H1 (cell line): ENCODE data around the gene RNF151. TPM values are rescaled to one million over a fixed set of nuclear protein-coding genes. Genes with fewer than 3 reads are reported as not detected.

Experiments
- CTCF ChIA-PET: fragments of 300-600 bp; sonication (Branson Sonifier 250); formaldehyde crosslinking; loops from one replicate; lab custom pipeline; 2021; ENCODE audit not compliant: partially characterized antibody; lab: Charles Lee
- POLR2A ChIA-PET: fragments of 300-600 bp; sonication (Branson Sonifier 250); formaldehyde crosslinking; loops from one replicate; lab custom pipeline; 2021; ENCODE audit warnings: inconsistent platforms; ENCODE audit not compliant: partially characterized antibody; lab: Charles Lee
- DNase-seq, 2 experiments: peaks; one replicate each; pipeline versions ENCODE4 v3.0.0 to v3.0.0-alpha.2; 2010 to 2022; ENCODE audit warnings: low spot score in 2 of 2, low read depth in 1 of 2, mixed read lengths in 1 of 2
- FAIRE-seq: peaks from 2 replicates; lab custom pipeline; 2011; peaks lifted over from hg19 to GRCh38; lab: Jason Lieb, UNC
- H2AFZ ChIP-seq: 2 replicates; pipeline ENCODE4 v1.8.1; 2012; ENCODE audit warnings: low read length, inconsistent platforms
- H2AK5ac ChIP-seq: 2 replicates; pipeline ENCODE4 v1.6.1; 2013; ENCODE audit warnings: low read depth, low read length
- H2BK120ac ChIP-seq: replicated peaks from 2 replicates; pipeline ENCODE3; 2013; ENCODE audit warnings: low read depth, low read length, inconsistent platforms
- H2BK12ac ChIP-seq: 2 replicates; pipeline ENCODE4 v1.6.1; 2013; ENCODE audit warnings: low read depth, low read length
- H2BK15ac ChIP-seq: 2 replicates; pipeline ENCODE4 v1.6.1; 2013; ENCODE audit warnings: low read length
- H2BK20ac ChIP-seq: 2 replicates; pipeline ENCODE4 v1.6.1; 2013; ENCODE audit warnings: low read length
- H2BK5ac ChIP-seq: 2 replicates; pipeline ENCODE4 v1.6.1; 2013; ENCODE audit warnings: low read depth, low read length
- H3K14ac ChIP-seq: 2 replicates; pipeline ENCODE4 v1.6.1; 2013; ENCODE audit warnings: inconsistent platforms; ENCODE audit not compliant: insufficient read length
- H3K18ac ChIP-seq: 2 replicates; pipeline ENCODE4 v1.6.1; 2013; ENCODE audit warnings: low read length; ENCODE audit errors: extremely low read depth
- H3K23ac ChIP-seq: 2 replicates; pipeline ENCODE4 v1.6.1; 2013; ENCODE audit warnings: inconsistent platforms; ENCODE audit not compliant: insufficient read length
- H3K23me2 ChIP-seq: 2 replicates; pipeline ENCODE4 v1.6.1; 2013; ENCODE audit warnings: low read depth, low read length
- H3K27ac ChIP-seq: 2 replicates; pipeline ENCODE4 v1.6.1; 2011; ENCODE audit warnings: low read depth, low read length, inconsistent platforms
- H3K27me3 ChIP-seq, 4 experiments: replicated peaks in 1 of 4; 1 replicate in 1 of 4; 2 replicates in 3 of 4; pipeline versions ENCODE4 v1.6.1 to v1.8.1; 2011 to 2013; ENCODE audit warnings: low read length in 3 of 4, mild to moderate bottlenecking in 3 of 4, inconsistent platforms in 2 of 4, mixed read lengths in 2 of 4, moderate library complexity in 1 of 4; ENCODE audit not compliant: control insufficient read depth in 3 of 4, insufficient read depth in 3 of 4; ENCODE audit errors: extremely low read depth in 1 of 4
- H3K36me3 ChIP-seq, 4 experiments: 2 replicates each; pipeline versions ENCODE4 v1.6.1 to v1.8.1; 2011 to 2013; ENCODE audit warnings: mild to moderate bottlenecking in 4 of 4, low read length in 3 of 4, moderate library complexity in 2 of 4, control low read depth in 1 of 4, inconsistent platforms in 1 of 4; ENCODE audit not compliant: insufficient read depth in 4 of 4, control insufficient read depth in 2 of 4
- H3K4ac ChIP-seq: replicated peaks from 2 replicates; pipeline ENCODE3; 2013; ENCODE audit warnings: low read length, low read depth, mixed read lengths, inconsistent platforms; ENCODE audit not compliant: insufficient read length
- H3K4me1 ChIP-seq, 4 experiments: replicated peaks in 1 of 4; 1 replicate in 1 of 4; 2 replicates in 3 of 4; pipeline versions ENCODE4 v1.6.1 to v1.8.1; 2011 to 2013; ENCODE audit warnings: low read length in 3 of 4, inconsistent platforms in 2 of 4, mixed read lengths in 1 of 4; ENCODE audit not compliant: insufficient read depth in 4 of 4, control insufficient read depth in 3 of 4
- H3K4me2 ChIP-seq, 2 experiments: 2 replicates each; pipeline versions ENCODE4 v1.6.1 to v1.8.1; 2011 to 2013; ENCODE audit warnings: low read depth in 2 of 2, low read length in 2 of 2, control low read depth in 1 of 2, inconsistent platforms in 1 of 2, mild to moderate bottlenecking in 1 of 2; ENCODE audit not compliant: insufficient read depth in 1 of 2
- H3K4me3 ChIP-seq, 4 experiments: fragments of 200-600, 300-600 bp in 1 of 4; sonication (generic), shearing (Covaris generic), sonication (Bioruptor Twin) in 1 of 4; 2 replicates each; pipeline versions ENCODE4 v1.5.1 to v1.8.1; 2011 to 2016; ENCODE audit warnings: low read length in 4 of 4, low read depth in 3 of 4, control low read depth in 2 of 4, inconsistent platforms in 2 of 4, mild to moderate bottlenecking in 2 of 4, mixed read lengths in 1 of 4, moderate library complexity in 1 of 4; ENCODE audit not compliant: insufficient read depth in 2 of 4; ENCODE audit errors: extremely low read depth in 1 of 4
- H3K56ac ChIP-seq: replicated peaks from 2 replicates; pipeline ENCODE3; 2013; ENCODE audit warnings: low read depth, mild to moderate bottlenecking, mixed read lengths, low read length, inconsistent platforms; ENCODE audit not compliant: insufficient read length
- H3K79me1 ChIP-seq: 2 replicates; pipeline ENCODE4 v1.6.1; 2013; ENCODE audit warnings: low read depth, low read length, control low read depth
- H3K79me2 ChIP-seq, 2 experiments: 2 replicates each; pipeline versions ENCODE4 v1.6.1 to v1.8.1; 2012 to 2013; ENCODE audit warnings: low read length in 2 of 2, mild to moderate bottlenecking in 2 of 2, inconsistent platforms in 1 of 2; ENCODE audit not compliant: insufficient read depth in 2 of 2, control insufficient read depth in 1 of 2
- H3K9ac ChIP-seq, 4 experiments: replicated peaks in 1 of 4; 1 replicate in 1 of 4; 2 replicates in 3 of 4; pipeline versions ENCODE4 v1.6.1 to v1.8.1; 2011 to 2013; ENCODE audit warnings: low read depth in 3 of 4, low read length in 3 of 4, control low read depth in 2 of 4, mild to moderate bottlenecking in 2 of 4, moderate library complexity in 2 of 4, inconsistent platforms in 1 of 4; ENCODE audit errors: extremely low read depth in 1 of 4
- H3K9me3 ChIP-seq, 2 experiments: 2 replicates each; pipeline versions ENCODE4 v1.6.1 to v1.8.1; 2012 to 2013; ENCODE audit warnings: mild to moderate bottlenecking in 2 of 2, moderate library complexity in 2 of 2, control low read depth in 1 of 2, inconsistent platforms in 1 of 2, low read depth in 1 of 2, low read length in 1 of 2, mixed read lengths in 1 of 2; ENCODE audit not compliant: insufficient read depth in 2 of 2
- H4K20me1 ChIP-seq, 2 experiments: replicated peaks in 1 of 2; 2 replicates each; pipeline versions ENCODE3 to v1.8.1; 2011 to 2013; ENCODE audit warnings: inconsistent platforms in 2 of 2, low read length in 2 of 2, mild to moderate bottlenecking in 1 of 2; ENCODE audit not compliant: insufficient read depth in 2 of 2, control insufficient read depth in 1 of 2
- H4K5ac ChIP-seq: 2 replicates; pipeline ENCODE4 v1.6.1; 2013; ENCODE audit warnings: low read length, low read depth, mixed read lengths, inconsistent platforms; ENCODE audit not compliant: insufficient read length
- H4K8ac ChIP-seq: 2 replicates; pipeline ENCODE4 v1.8.0; 2013; ENCODE audit warnings: mild to moderate bottlenecking, moderate library complexity, low read length, inconsistent platforms; ENCODE audit not compliant: insufficient read depth; ENCODE audit errors: extremely low read depth
- H4K91ac ChIP-seq: replicated peaks from 2 replicates; pipeline ENCODE3; 2013; ENCODE audit warnings: low read length, mixed read lengths, inconsistent platforms; ENCODE audit not compliant: insufficient read length
- EGR1 ChIP-seq: IDR thresholded peaks from 2 replicates; pipeline ENCODE4 v1.6.1; 2011; ENCODE audit warnings: low read depth, low read length, borderline replicate concordance
- EP300 ChIP-seq, 2 experiments: IDR thresholded peaks; 1 replicate in 1 of 2; 2 replicates in 1 of 2; pipeline ENCODE4 v1.6.1; 2011 to 2012; ENCODE audit warnings: low read depth in 2 of 2, low read length in 2 of 2, mild to moderate bottlenecking in 2 of 2, borderline replicate concordance in 1 of 2, inconsistent platforms in 1 of 2, moderate library complexity in 1 of 2
- GABPA ChIP-seq: IDR thresholded peaks from 2 replicates; pipeline ENCODE4 v1.6.1; 2011; ENCODE audit warnings: mild to moderate bottlenecking, low read length, moderate library complexity, borderline replicate concordance; ENCODE audit not compliant: insufficient read depth
- MAX ChIP-seq: IDR thresholded peaks from 2 replicates; pipeline ENCODE4 v1.6.1; 2012; ENCODE audit warnings: inconsistent platforms
- RAD21 ChIP-seq, 2 experiments: IDR thresholded peaks in 1 of 2; conservative IDR thresholded peaks in 1 of 2; 2 replicates each; pipeline ENCODE4 v1.6.1; 2011; ENCODE audit warnings: low read depth in 2 of 2, low read length in 2 of 2, improper control_type of control experiment in 1 of 2, inconsistent platforms in 1 of 2, mild to moderate bottlenecking in 1 of 2, moderate library complexity in 1 of 2
- RBBP5 ChIP-seq: IDR thresholded peaks from 2 replicates; pipeline ENCODE4 v1.7.1; 2012; ENCODE audit warnings: low read depth, mild to moderate bottlenecking, inconsistent platforms, low read length, moderate library complexity, borderline replicate concordance
- SIX5 ChIP-seq: IDR thresholded peaks from 2 replicates; pipeline ENCODE4 v1.6.1; 2011; ENCODE audit warnings: mild to moderate bottlenecking, low read depth, low read length
- SP2 ChIP-seq: IDR thresholded peaks from 2 replicates; pipeline ENCODE4 v1.6.1; 2012; ENCODE audit warnings: mild to moderate bottlenecking, low read length, inconsistent platforms
- TAF1 ChIP-seq: IDR thresholded peaks from 2 replicates; pipeline ENCODE4 v1.6.1; 2011; ENCODE audit warnings: mild to moderate bottlenecking, low read depth, low read length
- WGBS, 2 experiments: shearing (Covaris generic) in 1 of 2; methylation state at CpG; one replicate each; pipeline versions ENCODE4 v1.1.6 to v1.1.7; 2013 to 2015; ENCODE audit warnings: low lambda C conversion rate in 2 of 2, mixed read lengths in 2 of 2, inconsistent platforms in 1 of 2, low coverage in 1 of 2, missing lambda C conversion rate in 1 of 2; ENCODE audit not compliant: insufficient replicate concordance in 2 of 2, insufficient coverage in 1 of 2, insufficient read length in 1 of 2; ENCODE audit errors: extremely low coverage in 1 of 2, missing lambda C conversion rate in 1 of 2; 5-methylcytosine and 5-hydroxymethylcytosine counted together
- polyA plus RNA-seq, 7 experiments: library from polyadenylated mRNA; depleted of rRNA in 3 of 7; stranded (reverse) in 5 of 7; unstranded in 2 of 7; fragments of >200 nt in 5 of 7; fragments of 200-250 nt in 2 of 7; gene quantifications; 1 replicate in 5 of 7; 2 replicates in 1 of 7; 4 replicates in 1 of 7; pipeline versions ENCODE4 v1.2.1 to v1.2.3, GENCODE V29; 2011 to 2013; ENCODE audit warnings: missing spikeins in 2 of 7, mixed read lengths in 2 of 7
- total RNA-seq: library from RNA; stranded (reverse); fragmentation: NEBNext Ultra II Directional; extraction: Animal tissue kit (Norgen Biotek cat#: 25700); gene quantifications from 2 replicates; pipeline ENCODE4 v1.2.1, GENCODE V29; 2021

RNF151 gene
- total and polyA plus RNA-seq, 2 of the 8 experiments (the other 6 are each of a cell fraction or from before 2014, with no cell fraction given) = not detected

GRCh38 chr16:1942047-1942809 is 24.4 kb upstream of the RNF151 start:
- ChIA-PET CTCF (interaction anchor here (0.7 to 6.3 kb wide), 10 partner anchors 10 to 80 kb away, joined by 3 to 62 read pairs (median 8); partner anchors contain the start of genes MEIOB and RPL3L), POLR2A (interaction anchor here (0.9 to 11.7 kb wide), 7 partner anchors 8 to 36 kb away, joined by 3 to 336 read pairs (median 6); partner anchors contain the start of genes NDUFB10, RNF151, RPL3L and RPS2)
- peak overlapping the region in 3 of 4 experiments; percentile 7 to 51 (median 42); a peak in 4 of 7 replicates for H3K9ac ChIP-seq
- no peak overlapping the region for H3K23ac ChIP-seq
- H3K4me2 ChIP-seq = peak overlapping the region; percentile 71 to 89
- H3K79me2 ChIP-seq = no peaks in the 10 kb centered on the region
- no peak overlapping the region for H3K56ac ChIP-seq
- no peak overlapping the region for H2BK12ac ChIP-seq
- no peak overlapping the region for H4K5ac ChIP-seq
- no peak overlapping the region for H2BK20ac ChIP-seq
- no peak overlapping the region for H2AFZ ChIP-seq
- H3K4me3 ChIP-seq = peak overlapping the region; percentile 55 to 87 (median 66)
- H2BK15ac ChIP-seq = 0 out of 2 replicates have a peak overlapping the region, but pooled peaks have one; percentile 29
- H3K18ac ChIP-seq = no peak overlapping the region
- no peak overlapping the region for H2AK5ac ChIP-seq
- 0 out of 2 replicates have a peak overlapping the region, but pooled peaks have one; percentile 21 for H4K8ac ChIP-seq
- H3K4ac ChIP-seq = no peak overlapping the region
- no peak overlapping the region for H2BK120ac ChIP-seq
- H4K20me1 ChIP-seq = peaks cover 0 to 4% of the 10 kb centered on the region in 2 experiments
- 53% methylated on average over 14 of the region's 17 CpGs; no CpG with 5 or more reads in 1 of the 2 experiments for WGBS, 2 experiments
- FAIRE-seq (no peak), DNase-seq (no peak)
- H3K4me1 ChIP-seq = peaks cover 0 to 11% (median 6%) of the 10 kb centered on the region in 4 experiments; a peak in 5 of 7 replicates
- no peak overlapping the region for H2BK5ac ChIP-seq
- H3K36me3 ChIP-seq = peaks cover 4 to 12% (median 8%) of the 10 kb centered on the region in 4 experiments; a peak in 5 of 8 replicates
- H4K91ac ChIP-seq = no peak overlapping the region
- H3K79me1 ChIP-seq = no peaks in the 10 kb centered on the region
- peaks cover 0 to 2% (median 0%) of the 10 kb centered on the region in 4 experiments; a peak in 1 of 7 replicates for H3K27me3 ChIP-seq
- no peaks in the 10 kb centered on the region for H3K9me3 ChIP-seq
- H3K27ac ChIP-seq = no peak overlapping the region
- H3K23me2 ChIP-seq = peaks cover 6% of the 10 kb centered on the region; the same call in 1 of the 2 replicates
- H3K14ac ChIP-seq = no peak overlapping the region
- TF ChIP-seq SIX5 (no peak), TAF1 (no peak), MAX (no peak), RBBP5 (no peak), GABPA (no peak), EGR1 (no peak), EP300 (IDR thresholded peaks at IDR 0.05; ENCODE audit: borderline replicate concordance in 1 of 2, low read depth in 2 of 2, low read length in 2 of 2) (no peak), SP2 (no peak), RAD21 (IDR thresholded peaks at IDR 0.05 in 1 of 2, conservative IDR thresholded peaks at IDR 0.05 in 1 of 2; ENCODE audit: low read depth in 2 of 2, low read length in 2 of 2) (no peak)
